Common myeloid progenitor, CD34-positive (primary cell): ENCODE data around the gene MARCHF6.
A peak's percentile ranks its signal among the peaks of the same experiment; 100 is the strongest.

Source experiments
- CTCF ChIA-PET: fragments of 350-600 bp; sonication (Branson Sonifier 250); formaldehyde crosslinking; loops from one replicate; lab custom pipeline; 2021; ENCODE audit warnings: antibody characterized with exemption; lab: Charles Lee
- POLR2A ChIA-PET: fragments of 350-600 bp; sonication (Branson Sonifier 250); formaldehyde crosslinking; loops from one replicate; lab custom pipeline; 2021; ENCODE audit warnings: antibody characterized with exemption; lab: Charles Lee
- DNase-seq, 3 donors: peaks; one replicate each; pipeline versions ENCODE4 v3.0.0 to v3.0.0-alpha.2; 2013
- H3K27ac ChIP-seq, 2 experiments: 1 replicate in 1 of 2; 2 replicates in 1 of 2; pipeline ENCODE4 v1.7.0; 2013; ENCODE audit warnings: inconsistent platforms in 2 of 2, low read length in 2 of 2, mild to moderate bottlenecking in 2 of 2, low read depth in 1 of 2, moderate library complexity in 1 of 2; ENCODE audit not compliant: severe bottlenecking in 2 of 2, insufficient read depth in 1 of 2, poor library complexity in 1 of 2
- H3K27me3 ChIP-seq, 5 experiments: replicated peaks in 2 of 5; 1 replicate in 3 of 5; 2 replicates in 2 of 5; pipeline versions ENCODE4 v1.6.1 to v1.7.0; 2013; ENCODE audit warnings: low read length in 4 of 5, mild to moderate bottlenecking in 2 of 5, moderate library complexity in 2 of 5, inconsistent platforms in 1 of 5; ENCODE audit not compliant: insufficient read depth in 5 of 5, control insufficient read depth in 4 of 5
- H3K36me3 ChIP-seq, 4 experiments: 1 replicate in 2 of 4; 2 replicates in 2 of 4; pipeline versions ENCODE4 v1.6.1 to v1.7.0; 2013; ENCODE audit warnings: low read length in 3 of 4, control low read depth in 1 of 4, mild to moderate bottlenecking in 1 of 4; ENCODE audit not compliant: control insufficient read depth in 4 of 4, insufficient read depth in 4 of 4
- H3K4me1 ChIP-seq, 4 experiments: 1 replicate in 3 of 4; 2 replicates in 1 of 4; pipeline versions ENCODE4 v1.6.1 to v1.7.1; 2013; ENCODE audit warnings: low read length in 3 of 4, mild to moderate bottlenecking in 3 of 4, control low read depth in 1 of 4, inconsistent platforms in 1 of 4, moderate library complexity in 1 of 4; ENCODE audit not compliant: control insufficient read depth in 4 of 4, insufficient read depth in 4 of 4; ENCODE audit errors: control extremely low read depth in 1 of 4
- H3K4me3 ChIP-seq, 7 experiments: 1 replicate in 4 of 7; 2 replicates in 3 of 7; pipeline versions ENCODE4 v1.5.1 to v1.7.0; 2013; ENCODE audit warnings: mild to moderate bottlenecking in 7 of 7, low read length in 6 of 7, moderate library complexity in 6 of 7, inconsistent platforms in 2 of 7, low read depth in 2 of 7, control low read depth in 1 of 7; ENCODE audit not compliant: insufficient read depth in 4 of 7, control insufficient read depth in 1 of 7; ENCODE audit errors: extremely low read depth in 1 of 7
- H3K9me3 ChIP-seq, 5 experiments: 1 replicate in 4 of 5; 2 replicates in 1 of 5; pipeline versions ENCODE4 v1.6.1 to v1.7.1; 2013; ENCODE audit warnings: low read length in 4 of 5, mild to moderate bottlenecking in 2 of 5, inconsistent platforms in 1 of 5, low read depth in 1 of 5, moderate library complexity in 1 of 5; ENCODE audit not compliant: control insufficient read depth in 4 of 5, insufficient read depth in 2 of 5; ENCODE audit errors: control extremely low read depth in 1 of 5
- WGBS: methylation state at CpG from one replicate; pipeline ENCODE4 v1.1.5; 2013; ENCODE audit not compliant: insufficient coverage; 5-methylcytosine and 5-hydroxymethylcytosine counted together

Gene MARCHF6

DNA sequence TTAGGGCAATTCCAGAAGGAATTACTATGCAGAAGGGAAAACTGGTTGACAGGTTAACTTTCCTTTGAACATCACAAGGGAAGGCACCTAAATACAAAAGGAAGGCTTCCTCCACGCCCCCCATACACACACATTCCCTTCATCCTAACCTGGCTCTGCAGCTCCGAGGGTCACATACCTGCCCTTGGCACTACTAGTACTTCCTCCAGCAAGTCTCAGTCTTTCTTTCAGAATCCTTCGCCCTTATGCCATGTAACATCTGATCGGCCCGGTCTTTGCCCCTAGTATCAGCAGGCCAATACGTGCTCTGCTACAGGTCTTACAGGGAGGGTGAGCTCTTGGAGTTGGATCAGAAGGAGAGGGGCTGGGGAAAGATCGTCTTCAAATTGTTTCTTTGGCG is 1.6 kb upstream of the MARCHF6 start:
- no peaks in the 10 kb centered on the region for H3K9me3 ChIP-seq
- CTCF ChIA-PET: interaction anchor here (0.8 to 3.5 kb wide), 5 partner anchors 12 to 68 kb away, joined by 4 to 11 read pairs (median 5); no protein-coding TSS in a partner anchor
- WGBS: 97% methylated on average over 5 of the region's 8 CpGs
- POLR2A ChIA-PET: no interaction called here
- H3K27me3 ChIP-seq: no peaks in the 10 kb centered on the region
- H3K4me3 ChIP-seq: peak overlapping the region in 4 of 7 experiments; percentile 84 to 100 (median 92)
- peak overlapping the region; percentile 91 to 96 for H3K27ac ChIP-seq
- no peak for DNase-seq
- H3K36me3 ChIP-seq: no peaks in the 10 kb centered on the region
- peaks cover 11 to 37% (median 25%) of the 10 kb centered on the region in 4 experiments for H3K4me1 ChIP-seq

DNA sequence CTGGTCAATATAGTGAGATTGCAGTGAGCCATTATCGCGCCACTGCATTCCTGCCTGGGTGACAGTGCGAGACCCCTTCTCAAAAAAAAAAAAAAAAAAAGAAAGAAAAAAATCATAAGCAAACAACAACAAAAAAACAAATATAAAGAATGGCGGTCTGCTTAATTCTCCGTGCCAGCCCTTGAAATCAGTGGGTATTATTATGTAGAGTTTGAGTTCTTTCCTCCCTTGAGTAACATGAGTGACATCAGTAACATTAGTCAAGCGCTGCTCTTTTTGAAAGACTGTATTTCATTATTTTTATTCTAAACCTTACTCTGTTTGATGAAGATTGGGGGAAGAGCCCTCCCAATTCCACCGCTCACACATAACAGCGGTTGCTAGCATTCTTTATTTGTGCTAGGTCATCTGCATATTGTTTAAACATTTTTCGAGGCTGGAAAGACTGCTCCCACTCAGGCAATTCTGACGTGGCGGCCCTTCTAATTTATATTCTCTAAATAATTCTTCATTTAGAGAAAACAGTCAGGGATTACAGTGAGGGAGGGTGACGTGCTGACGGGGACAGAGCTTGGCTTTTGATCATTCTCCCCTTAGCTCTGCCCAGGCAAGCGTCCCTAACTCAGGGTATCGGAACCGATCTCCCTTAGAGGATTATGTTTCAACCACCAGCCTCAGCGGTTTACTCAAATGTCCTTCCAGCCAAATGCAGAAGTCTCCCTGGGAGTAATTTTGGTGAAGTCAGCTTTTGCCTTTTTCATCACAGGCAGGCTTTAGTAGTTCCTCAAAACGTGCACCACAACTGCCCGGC is 860 bp upstream of the MARCHF6 start:
- Histone ChIP-seq H3K4me3 (peak overlapping the region; percentile 84 to 100 (median 96)), H3K4me1 (peaks cover 11 to 44% (median 30%) of the 10 kb centered on the region in 4 experiments)
- DNase-seq: peak; percentile 89 to 99 (median 98)

DNA sequence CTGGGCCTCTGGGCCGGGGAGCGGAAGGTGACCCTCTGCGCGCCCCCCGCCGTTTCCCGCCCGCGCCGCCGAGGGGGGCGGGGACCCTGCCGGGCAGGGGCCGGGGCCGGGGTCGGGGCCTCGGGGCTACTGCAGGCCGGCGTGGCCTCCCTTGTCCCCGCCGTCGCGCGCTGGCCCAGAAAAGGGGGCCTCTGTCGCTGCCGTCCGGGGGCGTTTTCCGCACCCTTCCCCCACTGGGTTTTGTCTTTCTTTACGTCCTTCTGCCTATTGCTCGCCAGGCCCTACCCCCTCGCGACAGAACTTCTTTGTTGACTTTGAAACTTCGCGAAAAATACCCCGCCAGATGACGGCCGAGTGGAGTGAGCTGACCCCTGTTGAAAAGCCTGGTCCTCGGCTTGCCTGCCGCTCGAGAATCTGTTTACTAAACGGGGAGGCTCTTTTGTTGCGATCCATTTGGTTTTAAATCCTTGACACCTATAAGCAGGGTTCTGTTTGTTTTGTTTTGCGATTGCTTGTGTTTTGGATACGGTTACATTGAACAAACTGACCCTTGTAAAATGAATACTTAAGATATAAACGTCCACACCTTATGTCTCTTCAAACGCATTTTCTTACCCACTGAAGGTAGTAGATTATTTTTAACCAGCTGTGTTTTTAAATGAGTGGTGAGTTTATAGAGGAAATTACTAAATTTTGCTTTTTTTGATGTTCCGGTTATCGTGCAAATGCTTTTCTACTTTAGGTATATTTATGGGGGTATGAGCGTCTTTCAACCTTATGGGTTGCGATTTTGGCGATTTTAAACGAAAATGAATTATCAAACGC is 765 bp downstream of the MARCHF6 start:
- POLR2A ChIA-PET: interaction anchor here (0.6 to 1.1 kb wide), 4 partner anchors 14 to 36 kb away, joined by 3 to 6 read pairs (median 4); no protein-coding TSS in a partner anchor
- CTCF ChIA-PET: interaction anchor here (0.6 to 3.1 kb wide), 13 partner anchors 10 to 70 kb away, joined by 3 to 10 read pairs (median 4); partner anchors contain the start of gene CMBL
- Histone ChIP-seq H3K4me3 (peak overlapping the region; percentile 84 to 100 (median 96)), H3K36me3 (no peaks in the 10 kb centered on the region), H3K27ac (peak overlapping the region; percentile 91 to 96), H3K9me3 (no peaks in the 10 kb centered on the region), H3K27me3 (no peaks in the 10 kb centered on the region), H3K4me1 (peaks cover 11 to 55% (median 36%) of the 10 kb centered on the region in 4 experiments)
- under 1% methylated on average over 50 of the region's 54 CpGs for WGBS
- DNase-seq: peak; percentile 45 to 65 (median 56)

More for the DNA sequence above, 860 bp upstream of the MARCHF6 start:
- no peaks in the 10 kb centered on the region for H3K9me3 ChIP-seq
- peak overlapping the region; percentile 91 to 96 for H3K27ac ChIP-seq
- H3K36me3 ChIP-seq: no peaks in the 10 kb centered on the region
- H3K27me3 ChIP-seq: no peaks in the 10 kb centered on the region
- POLR2A ChIA-PET: interaction anchor here (0.8 to 1.1 kb wide), 5 partner anchors 15 to 53 kb away, joined by 3 to 6 read pairs (median 4); no protein-coding TSS in a partner anchor
- 27% methylated on average over 11 of the region's 19 CpGs for WGBS
- CTCF ChIA-PET: interaction anchor here (0.7 to 3.5 kb wide), 11 partner anchors 10 to 69 kb away, joined by 3 to 11 read pairs (median 4); partner anchors contain the start of gene CMBL

DNA sequence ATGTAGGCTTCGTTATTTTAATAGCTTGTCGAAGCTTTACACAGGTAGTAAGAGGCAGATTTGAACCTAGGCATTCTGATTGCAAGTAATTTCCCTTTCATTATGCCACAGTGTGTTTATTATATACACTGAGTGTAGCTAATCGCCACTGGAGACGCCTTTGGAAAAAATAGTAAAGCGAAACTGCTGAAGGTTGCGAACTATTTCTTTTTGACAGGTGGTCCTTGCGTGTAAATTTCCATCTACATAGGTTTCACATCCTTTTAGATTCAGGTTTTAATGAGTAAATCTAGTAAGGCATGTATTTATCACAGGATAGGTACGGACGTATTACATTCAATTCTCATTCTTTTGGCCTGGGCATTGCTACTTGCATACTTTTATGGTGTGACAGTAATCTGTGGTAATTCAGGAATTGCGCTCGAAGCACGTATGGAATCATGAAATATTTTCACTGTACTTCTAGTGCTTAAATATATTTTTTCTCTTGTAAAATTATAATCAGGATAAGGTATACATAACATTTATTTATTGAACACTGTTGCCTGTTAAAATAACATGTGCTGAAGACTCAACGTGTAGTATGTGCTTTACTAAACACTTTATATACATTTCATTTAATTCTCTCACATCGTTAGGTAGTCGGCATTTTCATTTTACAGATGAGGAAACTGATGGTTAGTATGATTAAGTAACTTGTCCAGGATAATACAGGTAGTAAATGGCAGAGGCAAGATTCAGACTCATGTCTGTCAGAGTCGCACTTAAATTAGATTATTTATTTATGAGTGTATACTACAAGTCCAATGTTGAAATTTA is 1.8 kb downstream of the MARCHF6 start:
- WGBS: 0% methylated on average over 2 of the region's 16 CpGs
- H3K9me3 ChIP-seq: no peaks in the 10 kb centered on the region
- H3K4me1 ChIP-seq: peaks cover 11 to 56% (median 36%) of the 10 kb centered on the region in 4 experiments
- peak; percentile 42 to 77 (median 73) for DNase-seq
- CTCF ChIA-PET: interaction anchor here (0.6 to 3.1 kb wide), 6 partner anchors 9 to 71 kb away, joined by 3 to 10 read pairs (median 6); no protein-coding TSS in a partner anchor
- POLR2A ChIA-PET: no interaction called here
- H3K27ac ChIP-seq: peak overlapping the region; percentile 91 to 96
- H3K4me3 ChIP-seq: peak overlapping the region in 6 of 7 experiments; percentile 84 to 100 (median 96)
- H3K27me3 ChIP-seq: no peaks in the 10 kb centered on the region
- H3K36me3 ChIP-seq: no peaks in the 10 kb centered on the region

DNA sequence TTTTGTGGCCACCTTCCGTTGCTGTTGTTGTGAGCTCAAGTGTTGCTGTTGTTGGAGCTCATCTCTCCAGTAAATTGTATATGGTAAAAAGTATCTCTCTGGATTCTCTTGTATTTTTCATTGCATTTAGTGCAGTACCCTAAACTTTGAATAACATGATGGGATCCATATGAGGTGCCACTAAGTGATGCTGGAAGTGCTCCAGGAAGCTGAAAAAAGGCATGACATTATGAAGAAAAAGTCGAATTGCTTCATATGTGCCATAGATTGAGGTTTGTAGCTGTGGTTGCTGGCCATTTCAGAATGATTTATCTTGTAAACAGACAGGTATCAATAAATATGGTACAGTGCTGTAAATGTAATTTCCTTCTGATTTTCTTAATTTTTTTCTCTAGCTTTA is 5.5 kb downstream of the MARCHF6 start:
- WGBS: 71% methylated on average over 2 of the region's 2 CpGs
- H3K27me3 ChIP-seq: no peaks in the 10 kb centered on the region
- H3K36me3 ChIP-seq: peaks cover 0 to 2% (median under 1%) of the 10 kb centered on the region in 4 experiments
- CTCF ChIA-PET: interaction anchor here (0.6 to 4.3 kb wide), 10 partner anchors 9 to 75 kb away, joined by 3 to 20 read pairs (median 4); no protein-coding TSS in a partner anchor
- H3K4me3 ChIP-seq: no peak overlapping the region
- DNase-seq: no peak
- H3K9me3 ChIP-seq: no peaks in the 10 kb centered on the region
- H3K27ac ChIP-seq: no peak overlapping the region
- peaks cover 13 to 39% (median 25%) of the 10 kb centered on the region in 4 experiments for H3K4me1 ChIP-seq
- POLR2A ChIA-PET: interaction anchor here (0.7 kb wide), 1 partner anchor 63 kb away, joined by 3 read pairs; no protein-coding TSS in a partner anchor

DNA sequence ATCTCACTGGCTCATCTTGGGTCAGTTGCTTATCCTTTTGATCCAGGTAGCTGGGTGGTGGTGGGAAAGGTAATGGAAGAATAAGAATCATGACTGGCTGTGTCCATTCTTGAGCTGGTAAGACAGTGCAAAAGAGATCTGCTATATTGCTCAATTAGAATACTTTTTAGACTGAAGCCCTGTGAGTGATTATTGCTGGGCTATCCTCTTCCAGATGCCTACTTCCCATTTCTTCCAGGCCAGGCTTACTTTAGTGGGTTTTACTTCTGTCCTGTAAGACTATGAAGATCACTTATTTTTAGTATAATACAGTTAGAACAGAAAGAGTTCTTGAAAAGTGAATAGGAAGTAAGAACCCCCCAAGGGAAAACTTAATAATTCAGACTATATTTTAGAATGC is 7.2 kb downstream of the MARCHF6 start:
- H3K9me3 ChIP-seq: no peaks in the 10 kb centered on the region
- no peak for DNase-seq
- H3K27ac ChIP-seq: no peak overlapping the region
- peaks cover 5 to 36% (median 20%) of the 10 kb centered on the region in 4 experiments for H3K4me1 ChIP-seq
- no peak overlapping the region for H3K4me3 ChIP-seq
- H3K36me3 ChIP-seq: peaks cover 0 to 3% (median 2%) of the 10 kb centered on the region in 4 experiments
- CTCF ChIA-PET: interaction anchor here (0.8 to 4.3 kb wide), 2 partner anchors 58 to 77 kb away, joined by 3 to 20 read pairs; no protein-coding TSS in a partner anchor
- POLR2A ChIA-PET: no interaction called here
- H3K27me3 ChIP-seq: no peaks in the 10 kb centered on the region
